Activated naive CD4-positive, alpha-beta T cell treated with anti-CD3 and anti-CD28 coated beads for 36 hours (primary cell): ENCODE results near the gene SERPINB3. TPM values are rescaled to one million over a fixed set of nuclear protein-coding genes. Genes with fewer than 3 reads are reported as not detected.
"Not testable (repeated sequence)": the region's sequence is repeated elsewhere in the genome, so short reads cannot be mapped to it uniquely, and the experiment has no call there.

ENCODE experiments used
- CTCF ChIA-PET: fragments of 350-600 bp; sonication (Branson Sonifier 250); formaldehyde crosslinking; loops from one replicate; lab custom pipeline; 2021; ENCODE audit warnings: antibody characterized with exemption; lab: Charles Lee
- DNase-seq: peaks from one replicate; pipeline ENCODE4 v3.0.0-alpha.2; 2020
- H3K27ac Mint-ChIP-seq: one replicate; pipeline ENCODE4 v1.8.0; 2021; ENCODE audit warnings: mild to moderate bottlenecking, mixed read lengths
- H3K27me3 Mint-ChIP-seq: one replicate; pipeline ENCODE4 v1.8.0; 2021; ENCODE audit warnings: low read depth, mixed read lengths
- H3K36me3 Mint-ChIP-seq: one replicate; pipeline ENCODE4 v1.8.0; 2021; ENCODE audit warnings: low read depth, mixed read lengths
- H3K4me1 Mint-ChIP-seq: one replicate; pipeline ENCODE4 v1.8.0; 2021; ENCODE audit warnings: low read depth, mixed read lengths
- H3K4me3 Mint-ChIP-seq: one replicate; pipeline ENCODE4 v1.8.0; 2021; ENCODE audit warnings: mild to moderate bottlenecking, moderate library complexity, mixed read lengths
- H3K9me3 Mint-ChIP-seq: one replicate; pipeline ENCODE4 v1.8.0; 2021; ENCODE audit warnings: mixed read lengths
- intact Hi-C: fragments of 100-400 bp; cut with micrococcal nuclease; formaldehyde crosslinking; loops from one replicate; pipeline ENCODE4 v1.15.1; 2023
- total RNA-seq, 2 experiments: library from RNA; stranded (reverse); gene quantifications; one replicate each; pipeline ENCODE4 v1.2.3, GENCODE V29; 2021

The SERPINB3 gene
- not detected for total RNA-seq

GRCh38 chr18:63661750-63662149, at the start of gene SERPINB3:
Gene SERPINB3, minus strand, starts transcription at chr18:63661893. Its CDS starts 677 bp downstream, at chr18:63661216.
- H3K9me3 Mint-ChIP-seq, H3K36me3 Mint-ChIP-seq, H3K4me3 Mint-ChIP-seq, DNase-seq, intact Hi-C loops, H3K27ac Mint-ChIP-seq, H3K4me1 Mint-ChIP-seq, CTCF ChIA-PET, H3K27me3 Mint-ChIP-seq: not testable (repeated sequence)

- no peak for DNase-seq
- H3K4me1 Mint-ChIP-seq = no peaks in the 10 kb centered on the region
- no peaks in the 10 kb centered on the region for H3K27me3 Mint-ChIP-seq
- no peak overlapping the region for H3K27ac Mint-ChIP-seq
- H3K4me3 Mint-ChIP-seq = no peak overlapping the region
- CTCF ChIA-PET = no interaction called here
- peaks cover 3% of the 10 kb centered on the region for H3K9me3 Mint-ChIP-seq
- no peaks in the 10 kb centered on the region for H3K36me3 Mint-ChIP-seq
- intact Hi-C loops = no loop called here
Observed at GRCh38 chr18:63708650-63709049, 47.0 kb upstream of the SERPINB3 start.

GRCh38 chr18:63707816-63708215, 46.1 kb upstream of the SERPINB3 start:
- DNase-seq = no peak
- intact Hi-C loops = no loop called here
- Mint-ChIP-seq H3K27me3 (no peaks in the 10 kb centered on the region), H3K4me3 (no peak overlapping the region), H3K9me3 (no peaks in the 10 kb centered on the region), H3K27ac (no peak overlapping the region), H3K36me3 (no peaks in the 10 kb centered on the region), H3K4me1 (no peaks in the 10 kb centered on the region)
- CTCF ChIA-PET = no interaction called here

GRCh38 chr18:63705401-63705800, 43.7 kb upstream of the SERPINB3 start:
- intact Hi-C loops = no loop called here
- no peak for DNase-seq
- H3K27me3 Mint-ChIP-seq = no peaks in the 10 kb centered on the region
- CTCF ChIA-PET = no interaction called here
- H3K27ac Mint-ChIP-seq = no peak overlapping the region
- no peaks in the 10 kb centered on the region for H3K9me3 Mint-ChIP-seq
- H3K4me3 Mint-ChIP-seq = no peak overlapping the region
- no peaks in the 10 kb centered on the region for H3K4me1 Mint-ChIP-seq
- H3K36me3 Mint-ChIP-seq = no peaks in the 10 kb centered on the region

- DNase-seq = no peak
- Mint-ChIP-seq H3K36me3 (no peaks in the 10 kb centered on the region), H3K4me3 (no peak within 1 kb of the TSS), H3K27me3 (no peaks in the 10 kb centered on the region), H3K9me3 (no peaks in the 10 kb centered on the region), H3K4me1 (no peaks in the 10 kb centered on the region), H3K27ac (no peak within 1 kb of the TSS)
- CTCF ChIA-PET = no interaction called here
- intact Hi-C loops = no loop called here
Observed at GRCh38 chr18:63702660-63703059, 41.0 kb upstream of the SERPINB3 start, which contains the start of gene SERPINB11. Gene SERPINB11, plus strand, starts transcription at chr18:63702960. Its CDS starts 7,234 bp downstream, at chr18:63710194.

GRCh38 chr18:63701952-63702351, 40.3 kb upstream of the SERPINB3 start:
- no peak for DNase-seq
- intact Hi-C loops = no loop called here
- H3K27ac Mint-ChIP-seq = no peak overlapping the region
- CTCF ChIA-PET = no interaction called here
- H3K9me3 Mint-ChIP-seq = no peaks in the 10 kb centered on the region
- no peaks in the 10 kb centered on the region for H3K27me3 Mint-ChIP-seq
- no peak overlapping the region for H3K4me3 Mint-ChIP-seq
- no peaks in the 10 kb centered on the region for H3K36me3 Mint-ChIP-seq
- H3K4me1 Mint-ChIP-seq = no peaks in the 10 kb centered on the region

GRCh38 chr18:63700501-63700900, 38.8 kb upstream of the SERPINB3 start:
- Mint-ChIP-seq H3K27ac (no peak overlapping the region), H3K4me1 (no peaks in the 10 kb centered on the region), H3K27me3 (no peaks in the 10 kb centered on the region), H3K9me3 (no peaks in the 10 kb centered on the region), H3K4me3 (no peak overlapping the region), H3K36me3 (no peaks in the 10 kb centered on the region)
- CTCF ChIA-PET = no interaction called here
- no peak for DNase-seq
- intact Hi-C loops = no loop called here

GRCh38 chr18:63697097-63697660, 35.5 kb upstream of the SERPINB3 start:
- intact Hi-C loops = no loop called here
- no peak overlapping the region for H3K4me3 Mint-ChIP-seq
- H3K36me3 Mint-ChIP-seq = no peaks in the 10 kb centered on the region
- H3K27ac Mint-ChIP-seq = no peak overlapping the region
- H3K4me1 Mint-ChIP-seq = no peaks in the 10 kb centered on the region
- CTCF ChIA-PET = no interaction called here
- peaks cover 5% of the 10 kb centered on the region for H3K9me3 Mint-ChIP-seq
- DNase-seq = no peak
- no peaks in the 10 kb centered on the region for H3K27me3 Mint-ChIP-seq

- intact Hi-C loops = no loop called here
- no peaks in the 10 kb centered on the region for H3K36me3 Mint-ChIP-seq
- no peak overlapping the region for H3K4me3 Mint-ChIP-seq
- H3K27me3 Mint-ChIP-seq = peaks cover 3% of the 10 kb centered on the region
- peaks cover 16% of the 10 kb centered on the region for H3K9me3 Mint-ChIP-seq
- no peaks in the 10 kb centered on the region for H3K4me1 Mint-ChIP-seq
- CTCF ChIA-PET = no interaction called here
- H3K27ac Mint-ChIP-seq = no peak overlapping the region
- no peak for DNase-seq
Observed at GRCh38 chr18:63689064-63689463, 27.4 kb upstream of the SERPINB3 start.

GRCh38 chr18:63686871-63687270, 25.2 kb upstream of the SERPINB3 start:
- no peak for DNase-seq
- Mint-ChIP-seq H3K27me3 (peaks cover 3% of the 10 kb centered on the region), H3K9me3 (peaks cover 11% of the 10 kb centered on the region), H3K36me3 (no peaks in the 10 kb centered on the region), H3K4me1 (no peaks in the 10 kb centered on the region), H3K27ac (no peak overlapping the region), H3K4me3 (no peak overlapping the region)
- intact Hi-C loops = no loop called here
- CTCF ChIA-PET = interaction anchor here (0.6 kb wide), 1 partner anchor 38 kb away, joined by 3 read pairs; no protein-coding TSS in a partner anchor

GRCh38 chr18:63684718-63685117, 23.0 kb upstream of the SERPINB3 start:
- Mint-ChIP-seq H3K9me3 (peaks cover 4% of the 10 kb centered on the region), H3K4me3 (no peak overlapping the region), H3K27me3 (peaks cover 5% of the 10 kb centered on the region), H3K4me1 (no peaks in the 10 kb centered on the region), H3K27ac (no peak overlapping the region), H3K36me3 (no peaks in the 10 kb centered on the region)
- DNase-seq = no peak
- intact Hi-C loops = no loop called here
- CTCF ChIA-PET = no interaction called here

- no peaks in the 10 kb centered on the region for H3K9me3 Mint-ChIP-seq
- CTCF ChIA-PET = no interaction called here
- H3K27ac Mint-ChIP-seq = no peak overlapping the region
- H3K4me1 Mint-ChIP-seq = no peaks in the 10 kb centered on the region
- DNase-seq = no peak
- no peak overlapping the region for H3K4me3 Mint-ChIP-seq
- intact Hi-C loops = no loop called here
- peaks cover 5% of the 10 kb centered on the region for H3K27me3 Mint-ChIP-seq
- H3K36me3 Mint-ChIP-seq = no peaks in the 10 kb centered on the region
Observed at GRCh38 chr18:63683890-63684289, 22.2 kb upstream of the SERPINB3 start.

GRCh38 chr18:63683152-63683551, 21.5 kb upstream of the SERPINB3 start:
- no peak overlapping the region for H3K4me3 Mint-ChIP-seq
- H3K27me3 Mint-ChIP-seq = peaks cover 5% of the 10 kb centered on the region
- intact Hi-C loops = no loop called here
- CTCF ChIA-PET = no interaction called here
- H3K9me3 Mint-ChIP-seq = no peaks in the 10 kb centered on the region
- H3K27ac Mint-ChIP-seq = no peak overlapping the region
- H3K36me3 Mint-ChIP-seq = no peaks in the 10 kb centered on the region
- DNase-seq = no peak
- H3K4me1 Mint-ChIP-seq = no peaks in the 10 kb centered on the region
